WTC11 (cell line): ENCODE results near the gene FES.

ENCODE experiments used
- CTCF ChIP-seq: fragments of 200-600 bp; IDR thresholded peaks from 2 replicates; pipeline ENCODE4 v1.8.0; 2022; ENCODE audit warnings: antibody characterized with exemption
- FOXK1 ChIP-seq: sonication (generic); formaldehyde crosslinking; IDR thresholded peaks from 2 replicates; pipeline ENCODE4 v1.8.0; 2022; ENCODE audit warnings: mild to moderate bottlenecking, moderate library complexity, missing genetic modification reagents
- JUN ChIP-seq: sonication (generic); formaldehyde crosslinking; IDR thresholded peaks from 2 replicates; pipeline ENCODE4 v1.8.0; 2023; ENCODE audit warnings: mild to moderate bottlenecking, missing genetic modification reagents
- SP1 ChIP-seq: sonication (generic); formaldehyde crosslinking; conservative IDR thresholded peaks from 2 replicates; pipeline ENCODE4 v1.8.1; 2022; ENCODE audit warnings: missing genetic modification reagents

- TF ChIP-seq CTCF = no peak
- no peak for TF ChIP-seq JUN
- no peak for TF ChIP-seq FOXK1
- TF ChIP-seq SP1 = no peak
Observed at GRCh38 chr15:90904746-90905145, 20.4 kb downstream of the FES start.
